Mesenchymal stem cell (in vitro differentiated cells and primary cell): ENCODE results near the gene FLNA.

Experiments used
- DNase-seq: peaks from one replicate; pipeline ENCODE4 v3.0.0-alpha.2; 2013
- H2AFZ ChIP-seq: one replicate; pipeline ENCODE4 v1.6.1; 2013; ENCODE audit warnings: low read depth, mild to moderate bottlenecking, control low read depth, inconsistent platforms, low read length, moderate library complexity
- H2AK5ac ChIP-seq: 2 replicates; pipeline ENCODE4 v1.6.1; 2013; ENCODE audit warnings: low read length, moderate library complexity, mild to moderate bottlenecking, inconsistent platforms; ENCODE audit not compliant: severe bottlenecking
- H2BK120ac ChIP-seq: one replicate; pipeline ENCODE4 v1.6.1; 2013; ENCODE audit warnings: low read depth, mild to moderate bottlenecking, inconsistent platforms, low read length, moderate library complexity
- H2BK12ac ChIP-seq, 2 experiments: one replicate each; pipeline ENCODE4 v1.6.1; 2013; ENCODE audit warnings: inconsistent platforms in 2 of 2, low read length in 2 of 2, mild to moderate bottlenecking in 2 of 2, moderate library complexity in 2 of 2, control low read depth in 1 of 2
- H2BK15ac ChIP-seq: one replicate; pipeline ENCODE4 v1.6.1; 2013; ENCODE audit warnings: mild to moderate bottlenecking, low read depth, inconsistent platforms; ENCODE audit not compliant: poor library complexity, severe bottlenecking
- H2BK5ac ChIP-seq: 2 replicates; pipeline ENCODE4 v1.6.1; 2013; ENCODE audit warnings: low read depth, mild to moderate bottlenecking, low read length, control low read depth, inconsistent platforms; ENCODE audit not compliant: poor library complexity, severe bottlenecking
- H3K14ac ChIP-seq, 2 experiments: one replicate each; pipeline ENCODE4 v1.6.1; 2013; ENCODE audit warnings: inconsistent platforms in 2 of 2, low read length in 2 of 2, control low read depth in 1 of 2, mild to moderate bottlenecking in 1 of 2, moderate library complexity in 1 of 2
- H3K18ac ChIP-seq, 2 experiments: one replicate each; pipeline ENCODE4 v1.6.1; 2013; ENCODE audit warnings: inconsistent platforms in 2 of 2, low read length in 2 of 2, control low read depth in 1 of 2, low read depth in 1 of 2, mild to moderate bottlenecking in 1 of 2
- H3K23ac ChIP-seq, 2 experiments: one replicate each; pipeline ENCODE4 v1.6.1; 2013; ENCODE audit warnings: inconsistent platforms in 2 of 2, low read length in 2 of 2, mild to moderate bottlenecking in 2 of 2, moderate library complexity in 2 of 2, control low read depth in 1 of 2
- H3K27ac ChIP-seq: 2 replicates; pipeline ENCODE4 v1.5.1; 2013; ENCODE audit warnings: mild to moderate bottlenecking, moderate library complexity, low read length, control low read depth, inconsistent platforms; ENCODE audit not compliant: poor library complexity, severe bottlenecking
- H3K27me3 ChIP-seq, 2 experiments: 2 replicates each; pipeline versions ENCODE4 v1.6.1 to v1.7.0; 2013; ENCODE audit warnings: low read length in 2 of 2, mild to moderate bottlenecking in 2 of 2, moderate library complexity in 2 of 2, control low read depth in 1 of 2, inconsistent platforms in 1 of 2; ENCODE audit not compliant: control insufficient read depth in 1 of 2, insufficient read depth in 1 of 2
- H3K36me3 ChIP-seq, 2 experiments: 2 replicates each; pipeline versions ENCODE4 v1.6.1 to v1.7.0; 2013; ENCODE audit warnings: low read length in 2 of 2, control low read depth in 1 of 2, inconsistent platforms in 1 of 2, low read depth in 1 of 2, mild to moderate bottlenecking in 1 of 2; ENCODE audit not compliant: insufficient read depth in 2 of 2, control insufficient read depth in 1 of 2
- H3K4ac ChIP-seq, 2 experiments: one replicate each; pipeline ENCODE4 v1.6.1; 2013; ENCODE audit warnings: inconsistent platforms in 2 of 2, low read length in 2 of 2, mild to moderate bottlenecking in 2 of 2, moderate library complexity in 2 of 2, control low read depth in 1 of 2, low read depth in 1 of 2
- H3K4me1 ChIP-seq: 2 replicates; pipeline ENCODE4 v1.6.1; 2013; ENCODE audit warnings: low read depth, low read length, control low read depth; ENCODE audit not compliant: control insufficient read depth, insufficient read depth
- H3K4me2 ChIP-seq: 2 replicates; pipeline ENCODE4 v1.6.1; 2013; ENCODE audit warnings: low read length, mild to moderate bottlenecking, inconsistent platforms; ENCODE audit not compliant: poor library complexity, severe bottlenecking
- H3K4me3 ChIP-seq, 2 experiments: 2 replicates each; pipeline versions ENCODE4 v1.5.1 to v1.7.0; 2013; ENCODE audit warnings: low read length in 2 of 2, mild to moderate bottlenecking in 2 of 2, control low read depth in 1 of 2, low read depth in 1 of 2; ENCODE audit not compliant: insufficient read depth in 1 of 2
- H3K79me1 ChIP-seq: replicated peaks from 2 replicates; pipeline ENCODE4 v1.6.1; 2013; ENCODE audit warnings: mild to moderate bottlenecking, control low read depth, low read length, inconsistent platforms; ENCODE audit not compliant: poor library complexity, severe bottlenecking
- H3K9ac ChIP-seq: 2 replicates; pipeline ENCODE4 v1.7.0; 2013; ENCODE audit warnings: mild to moderate bottlenecking, low read length, moderate library complexity
- H3K9me3 ChIP-seq: 2 replicates; pipeline ENCODE4 v1.7.0; 2013; ENCODE audit warnings: mild to moderate bottlenecking, low read length; ENCODE audit not compliant: control insufficient read depth
- H4K8ac ChIP-seq: one replicate; pipeline ENCODE4 v1.6.1; 2013; ENCODE audit warnings: inconsistent platforms, mild to moderate bottlenecking, low read length, moderate library complexity
- H4K91ac ChIP-seq: one replicate; pipeline ENCODE4 v1.6.1; 2013; ENCODE audit warnings: mild to moderate bottlenecking, low read length, inconsistent platforms
- WGBS: methylation state at CpG from one replicate; pipeline ENCODE4 v1.1.7; 2013; ENCODE audit warnings: mixed read lengths; 5-methylcytosine and 5-hydroxymethylcytosine counted together

Gene FLNA

GRCh38 chrX:154378059-154378798, 3.8 kb upstream of the FLNA start:
- H3K9me3 ChIP-seq = no peaks in the 10 kb centered on the region
- no peak overlapping the region for H2AFZ ChIP-seq
- H2AK5ac ChIP-seq = no peak overlapping the region
- peak overlapping the region; percentile 70 to 73 for H3K18ac ChIP-seq
- H4K91ac ChIP-seq = peak overlapping the region; percentile 68
- DNase-seq = no peak
- H2BK12ac ChIP-seq = peak overlapping the region in 1 of 2 experiments; percentile 54
- peak overlapping the region; percentile 36 to 60 for H3K14ac ChIP-seq
- peak overlapping the region; percentile 28 for H2BK15ac ChIP-seq
- peaks cover 8 to 16% of the 10 kb centered on the region in 2 experiments for H3K36me3 ChIP-seq
- peaks cover 5% of the 10 kb centered on the region for H3K79me1 ChIP-seq
- H3K27ac ChIP-seq = peak overlapping the region; percentile 70
- H2BK5ac ChIP-seq = peak overlapping the region; percentile 25
- peaks cover 17% of the 10 kb centered on the region for H3K4me1 ChIP-seq
- H3K27me3 ChIP-seq = no peaks in the 10 kb centered on the region
- H4K8ac ChIP-seq = peak overlapping the region; percentile 69
- H3K9ac ChIP-seq = peak overlapping the region; percentile 86
- H3K23ac ChIP-seq = no peak overlapping the region
- WGBS = 8% methylated on average over 25 of the region's 79 CpGs
- peak overlapping the region; percentile 82 for H3K4me2 ChIP-seq
- peak overlapping the region in 1 of 2 experiments; percentile 51 for H3K4ac ChIP-seq
- peak overlapping the region; percentile 49 for H2BK120ac ChIP-seq
- H3K4me3 ChIP-seq = peak overlapping the region; percentile 52 to 69

- H3K4me1 ChIP-seq = peaks cover 25% of the 10 kb centered on the region
- H3K79me1 ChIP-seq = peaks cover 5% of the 10 kb centered on the region
- no peak overlapping the region for H2BK15ac ChIP-seq
- H3K18ac ChIP-seq = no peak overlapping the region
- peak overlapping the region; percentile 38 for H2AK5ac ChIP-seq
- H3K4me2 ChIP-seq = no peak overlapping the region
- H2BK5ac ChIP-seq = no peak overlapping the region
- no peak overlapping the region for H2BK120ac ChIP-seq
- H3K4ac ChIP-seq = no peak overlapping the region
- H3K4me3 ChIP-seq = no peak overlapping the region
- H2BK12ac ChIP-seq = peak overlapping the region in 1 of 2 experiments; percentile 54
- H3K9ac ChIP-seq = no peak overlapping the region
- no peaks in the 10 kb centered on the region for H3K9me3 ChIP-seq
- WGBS = 83% methylated on average over 2 of the region's 3 CpGs
- peaks cover 7 to 8% of the 10 kb centered on the region in 2 experiments for H3K36me3 ChIP-seq
- H3K27me3 ChIP-seq = no peaks in the 10 kb centered on the region
- H3K23ac ChIP-seq = no peak overlapping the region
- no peak overlapping the region for H4K91ac ChIP-seq
- no peak overlapping the region for H4K8ac ChIP-seq
- H3K27ac ChIP-seq = no peak overlapping the region
- no peak for DNase-seq
- H2AFZ ChIP-seq = no peak overlapping the region
- H3K14ac ChIP-seq = no peak overlapping the region
Measured at GRCh38 chrX:154376774-154377173, 2.3 kb upstream of the FLNA start.

- Histone ChIP-seq H2BK120ac (no peak overlapping the region), H3K79me1 (peaks cover 5% of the 10 kb centered on the region), H3K4me1 (peaks cover 19% of the 10 kb centered on the region), H4K8ac (no peak overlapping the region), H3K4me3 (peak overlapping the region; percentile 44 to 55), H3K23ac (no peak overlapping the region), H3K36me3 (peaks cover 0 to 7% of the 10 kb centered on the region in 2 experiments), H2AFZ (no peak overlapping the region), H3K4ac (no peak overlapping the region), H3K9ac (peak overlapping the region; percentile 43), H3K14ac (peak overlapping the region in 1 of 2 experiments; percentile 41), H4K91ac (no peak overlapping the region), H3K9me3 (no peaks in the 10 kb centered on the region), H2BK12ac (peak overlapping the region in 1 of 2 experiments; percentile 1), H3K27me3 (no peaks in the 10 kb centered on the region), H2BK15ac (no peak overlapping the region), H3K4me2 (peak overlapping the region; percentile 58), H2BK5ac (peak overlapping the region; percentile 5), H2AK5ac (no peak overlapping the region), H3K18ac (peak overlapping the region in 1 of 2 experiments; percentile 48), H3K27ac (peak overlapping the region; percentile 70)
- DNase-seq = no peak
- WGBS = 74% methylated on average over 9 of the region's 10 CpGs
Measured at GRCh38 chrX:154375156-154375504, 696 bp upstream of the FLNA start.
